Measurements from ENCODE around the gene ANKMY1. TPM values are rescaled to one million over a fixed set of nuclear protein-coding genes. Genes with fewer than 3 reads are reported as not detected.

Gene ANKMY1
- total RNA-seq, 2 experiments from 2014 or later: 13.3 to 15.9 TPM

- Mint-ChIP-seq H3K9me3 (no peaks in the 10 kb centered on the region), H3K4me3 (peak overlapping the region; percentile 68), H3K36me3 (no peaks in the 10 kb centered on the region), H3K27me3 (peaks cover 61% of the 10 kb centered on the region), H3K4me1 (peaks cover 9% of the 10 kb centered on the region), H3K27ac (no peak overlapping the region)
- peak; percentile 2 for DNase-seq
Observed at GRCh38 chr2:240453461-240454105, 104.2 kb downstream of the ANKMY1 start.

DNA sequence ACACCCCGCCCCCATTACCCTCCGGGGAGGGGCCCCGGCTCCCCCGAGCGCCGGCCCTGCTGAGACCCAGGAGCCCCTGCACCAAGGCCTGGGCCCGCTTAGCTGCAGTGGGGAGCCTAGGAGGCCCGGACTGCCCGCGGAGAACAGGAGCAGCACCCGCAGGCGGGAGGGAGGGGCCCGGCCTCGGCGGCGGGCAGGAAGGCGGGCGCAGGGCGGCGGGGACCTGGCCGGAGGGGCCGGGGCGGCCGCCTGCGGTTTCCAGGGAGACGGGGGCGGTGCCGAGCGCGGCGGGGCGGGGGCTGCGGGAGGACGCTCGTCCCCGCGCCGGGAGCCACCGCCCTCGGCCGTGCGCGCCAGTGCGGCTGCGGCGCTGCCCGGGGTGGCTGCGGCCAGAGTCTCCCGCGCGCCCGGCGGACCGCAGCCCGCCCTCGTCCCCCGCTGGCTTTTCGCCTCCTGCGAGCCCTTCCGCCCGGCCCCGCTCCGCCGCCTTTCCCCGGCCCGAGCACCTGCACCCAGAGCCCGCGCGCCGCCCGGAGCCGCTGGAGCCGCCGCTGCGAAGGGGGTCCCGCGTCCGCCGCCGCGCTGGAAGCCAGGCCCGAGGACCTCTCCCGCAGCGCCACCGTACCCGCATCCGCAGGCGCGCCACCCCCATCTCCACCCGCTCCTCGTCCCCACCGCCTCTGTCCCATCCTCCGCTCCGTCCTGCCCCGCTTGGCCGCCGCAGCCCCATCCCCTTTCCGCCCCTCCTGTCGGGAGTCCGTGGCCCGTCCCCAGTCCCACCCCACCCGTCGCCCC lies 105.1 kb downstream of the ANKMY1 start:
- DNase-seq: peak; percentile 28
- Mint-ChIP-seq H3K9me3 (no peaks in the 10 kb centered on the region), H3K4me3 (no peak overlapping the region), H3K4me1 (peaks cover 9% of the 10 kb centered on the region), H3K36me3 (no peaks in the 10 kb centered on the region), H3K27me3 (peaks cover 61% of the 10 kb centered on the region), H3K27ac (no peak overlapping the region)

DNA sequence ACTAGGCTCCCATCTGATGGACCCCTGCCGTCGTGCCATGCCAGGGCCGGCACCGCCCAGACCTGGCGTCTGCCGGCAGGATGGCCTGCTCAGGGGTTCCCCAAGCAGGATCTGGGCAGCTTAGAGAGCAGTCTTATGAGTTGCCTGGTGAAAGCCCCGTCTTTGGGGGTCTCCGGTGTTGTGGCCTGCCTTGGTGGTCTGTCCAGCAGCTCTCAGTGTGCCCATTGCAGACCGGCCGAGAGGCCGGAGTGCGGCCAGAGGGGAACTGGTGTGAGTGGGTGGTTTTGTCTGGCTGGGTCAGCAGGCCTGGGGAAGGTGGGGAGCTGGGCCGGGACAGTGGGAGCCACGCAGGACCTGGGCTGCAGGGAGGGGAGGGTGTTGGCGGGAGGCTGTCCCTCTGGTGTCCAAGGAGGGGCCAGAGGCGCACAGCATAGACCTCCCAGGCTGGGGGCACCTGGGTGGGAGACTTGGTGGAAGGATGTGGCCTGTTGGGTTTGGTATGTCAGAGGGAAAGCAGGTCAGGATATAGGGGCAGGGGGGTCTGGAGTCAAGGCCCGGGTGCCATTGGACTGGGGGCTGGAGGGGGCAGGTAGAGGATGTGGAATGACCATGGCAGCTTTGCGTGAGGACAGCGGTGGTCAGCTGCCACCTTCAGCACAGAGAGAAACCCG lies 105.9 kb downstream of the ANKMY1 start:
- no peaks in the 10 kb centered on the region for H3K9me3 Mint-ChIP-seq
- H3K4me3 Mint-ChIP-seq: peak overlapping the region; percentile 14
- peaks cover 9% of the 10 kb centered on the region for H3K4me1 Mint-ChIP-seq
- H3K36me3 Mint-ChIP-seq: no peaks in the 10 kb centered on the region
- no peak for DNase-seq
- peaks cover 61% of the 10 kb centered on the region for H3K27me3 Mint-ChIP-seq
- no peak overlapping the region for H3K27ac Mint-ChIP-seq

- Mint-ChIP-seq H3K4me3 (no peak overlapping the region), H3K36me3 (no peaks in the 10 kb centered on the region), H3K27me3 (peaks cover 56% of the 10 kb centered on the region), H3K9me3 (no peaks in the 10 kb centered on the region), H3K27ac (no peak overlapping the region), H3K4me1 (peaks cover 9% of the 10 kb centered on the region)
- DNase-seq: no peak
Observed at GRCh38 chr2:240451108-240451611, 106.6 kb downstream of the ANKMY1 start.

DNA sequence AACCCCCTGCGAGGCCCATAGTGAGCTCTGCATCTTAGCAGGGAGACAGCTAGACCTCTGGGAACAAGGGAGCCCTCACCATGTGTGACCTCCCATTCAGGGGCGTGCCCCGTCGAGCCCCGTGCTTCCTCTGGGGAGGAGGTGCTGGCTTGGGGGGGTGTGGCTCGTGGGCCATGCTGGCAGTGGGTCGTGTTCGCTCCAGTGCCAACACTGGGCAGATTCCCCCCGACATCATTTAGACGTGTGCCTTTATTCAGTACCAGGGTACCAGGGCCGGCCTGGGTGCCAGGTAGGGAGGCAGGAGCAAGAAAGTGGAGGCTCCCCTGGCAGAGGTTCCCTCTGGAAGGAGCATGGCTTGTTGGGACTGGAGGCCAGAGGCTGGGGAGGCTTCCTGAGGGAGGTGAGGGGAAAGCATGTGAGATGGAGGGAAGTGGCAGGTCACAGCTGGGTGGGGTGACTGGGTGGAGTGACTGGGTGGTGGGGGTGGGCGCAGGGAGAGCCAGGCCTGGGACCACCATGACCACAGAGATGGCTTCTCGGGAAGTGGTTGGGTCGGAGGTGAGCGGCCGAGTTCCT lies 107.2 kb downstream of the ANKMY1 start:
- Mint-ChIP-seq H3K27me3 (peaks cover 56% of the 10 kb centered on the region), H3K4me3 (no peak overlapping the region)

GRCh38 chr2:240449764-240450531 lies 107.8 kb downstream of the ANKMY1 start:
- DNase-seq: no peak
- no peak overlapping the region for H3K27ac Mint-ChIP-seq
- H3K9me3 Mint-ChIP-seq: no peaks in the 10 kb centered on the region
- no peaks in the 10 kb centered on the region for H3K36me3 Mint-ChIP-seq
- H3K4me1 Mint-ChIP-seq: peaks cover 8% of the 10 kb centered on the region
- H3K27me3 Mint-ChIP-seq: peaks cover 49% of the 10 kb centered on the region
- H3K4me3 Mint-ChIP-seq: no peak overlapping the region

More for the DNA sequence above, 107.2 kb downstream of the ANKMY1 start:
- H3K36me3 Mint-ChIP-seq: no peaks in the 10 kb centered on the region
- no peak for DNase-seq
- H3K9me3 Mint-ChIP-seq: no peaks in the 10 kb centered on the region
- H3K27ac Mint-ChIP-seq: no peak overlapping the region
- H3K4me1 Mint-ChIP-seq: peaks cover 9% of the 10 kb centered on the region

DNA sequence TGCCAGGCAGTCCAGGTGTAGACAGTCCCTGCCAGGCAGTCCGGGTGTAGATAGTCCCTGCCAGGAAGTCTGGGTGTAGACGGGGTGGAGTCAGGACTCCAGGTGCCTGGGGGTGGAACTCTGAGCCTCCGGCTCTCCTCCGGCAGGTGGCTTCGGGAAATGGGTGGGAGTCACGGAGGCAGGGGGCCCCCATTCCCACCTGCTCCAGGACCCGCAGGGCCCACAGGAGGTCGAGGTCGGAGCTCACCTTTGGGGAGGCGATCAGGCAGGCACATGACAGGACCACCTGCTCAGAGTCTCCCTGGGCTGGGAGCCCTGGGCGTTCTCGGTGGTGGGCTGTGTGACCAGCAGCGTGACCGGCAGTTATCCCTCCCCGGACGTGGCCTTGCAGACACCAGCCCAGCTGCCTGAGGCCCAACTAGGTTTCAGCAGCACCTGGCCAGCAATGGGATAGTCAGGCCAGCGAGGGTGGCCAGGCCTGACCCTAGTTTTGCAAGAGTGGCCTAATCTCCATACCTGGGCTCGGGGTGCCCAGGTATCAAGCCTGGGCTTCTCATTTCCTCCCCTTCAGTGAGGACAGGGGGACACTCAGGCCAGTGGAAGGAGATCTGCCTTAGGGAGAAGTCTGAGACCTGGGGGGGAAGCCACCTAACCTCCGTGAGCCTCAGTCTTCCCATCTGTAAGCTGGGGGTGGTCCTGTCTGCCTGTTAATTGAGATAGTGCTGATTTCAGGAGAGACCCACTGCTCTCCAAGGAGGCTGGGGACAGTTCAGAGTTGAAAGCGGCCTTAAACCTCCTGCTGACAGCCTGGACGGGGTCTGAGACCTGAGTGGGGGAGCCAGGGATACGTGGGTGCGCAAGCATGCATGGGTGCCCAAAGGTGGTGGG lies 109.2 kb downstream of the ANKMY1 start:
- peaks cover 2% of the 10 kb centered on the region for H3K4me1 Mint-ChIP-seq
- peaks cover 36% of the 10 kb centered on the region for H3K27me3 Mint-ChIP-seq
- H3K27ac Mint-ChIP-seq: no peak overlapping the region
- no peak for DNase-seq
- H3K36me3 Mint-ChIP-seq: no peaks in the 10 kb centered on the region
- H3K4me3 Mint-ChIP-seq: no peak overlapping the region
- no peaks in the 10 kb centered on the region for H3K9me3 Mint-ChIP-seq

- Mint-ChIP-seq H3K4me3 (no peak overlapping the region), H3K27ac (no peak overlapping the region), H3K36me3 (no peaks in the 10 kb centered on the region), H3K4me1 (peaks cover 2% of the 10 kb centered on the region), H3K9me3 (no peaks in the 10 kb centered on the region), H3K27me3 (peaks cover 34% of the 10 kb centered on the region)
- no peak for DNase-seq
Observed at GRCh38 chr2:240447934-240448333, 109.9 kb downstream of the ANKMY1 start.

DNA sequence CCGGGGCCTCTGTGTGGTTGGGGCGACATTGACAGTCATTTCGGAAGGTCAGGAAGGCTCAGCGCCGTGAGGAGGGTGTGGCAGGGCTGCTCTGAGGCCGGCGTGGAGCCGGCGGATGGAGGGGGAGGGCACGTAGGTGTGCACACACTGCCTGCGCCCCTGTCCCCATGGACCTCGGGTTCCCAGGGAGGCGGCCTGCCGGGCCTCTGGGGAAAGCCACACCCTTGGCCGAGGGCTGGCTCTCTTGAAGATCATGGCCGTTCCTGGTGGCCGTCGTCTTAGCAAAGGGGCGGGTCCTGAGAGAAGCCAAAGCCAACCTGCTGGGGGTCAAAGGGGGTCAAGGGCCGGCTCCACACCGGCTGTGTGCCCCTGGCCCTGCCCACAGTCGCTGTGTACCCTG lies 110.5 kb downstream of the ANKMY1 start:
- Mint-ChIP-seq H3K27ac (no peak overlapping the region), H3K4me1 (peaks cover 2% of the 10 kb centered on the region), H3K36me3 (no peaks in the 10 kb centered on the region), H3K9me3 (no peaks in the 10 kb centered on the region), H3K4me3 (no peak overlapping the region), H3K27me3 (peaks cover 32% of the 10 kb centered on the region)
- DNase-seq: no peak

- H3K4me3 Mint-ChIP-seq: no peak overlapping the region
- no peaks in the 10 kb centered on the region for H3K9me3 Mint-ChIP-seq
- no peaks in the 10 kb centered on the region for H3K4me1 Mint-ChIP-seq
- no peaks in the 10 kb centered on the region for H3K36me3 Mint-ChIP-seq
- no peak for DNase-seq
- H3K27ac Mint-ChIP-seq: no peak overlapping the region
- H3K27me3 Mint-ChIP-seq: peaks cover 26% of the 10 kb centered on the region
Observed at GRCh38 chr2:240446664-240447175, 111.1 kb downstream of the ANKMY1 start.

DNA sequence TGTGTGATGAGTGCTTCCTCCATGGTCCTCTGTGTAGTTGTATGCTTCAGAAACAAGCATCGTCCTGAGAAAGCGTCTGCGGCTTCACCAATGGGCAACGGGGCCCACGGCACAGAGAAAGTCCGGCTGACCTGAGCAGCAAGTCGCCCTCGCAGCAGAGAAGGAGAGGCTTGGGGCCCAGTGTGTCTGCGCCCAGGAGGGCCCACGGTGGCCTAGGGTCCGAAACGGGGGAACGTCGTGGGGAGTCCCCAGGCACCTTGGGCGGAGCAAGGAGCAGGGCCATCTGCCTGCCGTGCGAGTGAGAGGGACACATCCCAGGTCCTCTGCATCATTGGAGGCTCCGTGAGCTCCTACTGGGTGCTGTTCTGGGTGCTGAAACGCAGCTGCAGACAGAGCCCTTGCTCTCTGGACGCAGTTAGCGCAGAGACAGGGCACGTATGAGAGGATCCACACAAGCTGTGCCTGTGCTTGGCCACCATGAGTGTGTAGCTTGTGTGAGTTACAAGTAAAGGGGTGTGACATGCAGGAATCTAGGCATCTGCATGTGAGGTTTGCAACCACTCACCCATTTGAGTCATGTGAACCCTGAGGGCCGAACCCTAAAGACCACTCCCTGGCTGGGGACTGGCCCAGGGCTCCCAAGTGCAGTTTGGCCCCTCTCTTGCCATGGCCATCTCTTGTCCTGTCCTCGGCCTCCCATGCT lies 111.7 kb downstream of the ANKMY1 start:
- Mint-ChIP-seq H3K36me3 (no peaks in the 10 kb centered on the region), H3K4me3 (no peak overlapping the region), H3K9me3 (no peaks in the 10 kb centered on the region), H3K27me3 (peaks cover 20% of the 10 kb centered on the region), H3K4me1 (no peaks in the 10 kb centered on the region), H3K27ac (no peak overlapping the region)
- no peak for DNase-seq

DNA sequence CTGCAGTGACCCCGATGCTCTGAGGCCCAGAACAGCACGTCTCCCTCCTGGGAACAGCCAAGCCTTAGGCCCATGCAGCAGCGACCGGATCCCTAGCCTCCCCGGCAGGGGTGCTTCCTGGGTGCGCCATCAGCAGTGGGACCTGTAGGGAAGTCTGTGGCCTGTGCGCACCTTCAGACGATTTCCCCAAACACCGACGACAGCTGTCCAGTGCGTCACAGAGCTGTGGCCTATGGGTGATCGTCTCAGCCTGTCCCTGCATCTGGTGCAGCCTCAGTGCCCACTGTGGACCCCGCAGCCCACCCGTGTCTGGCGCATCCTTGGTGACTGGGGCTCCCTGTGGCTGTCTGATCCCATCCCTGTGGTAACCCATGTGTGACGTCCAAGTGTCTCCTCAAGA lies 113.3 kb downstream of the ANKMY1 start:
- Mint-ChIP-seq H3K27ac (no peak overlapping the region), H3K36me3 (no peaks in the 10 kb centered on the region), H3K27me3 (peaks cover 4% of the 10 kb centered on the region), H3K4me1 (no peaks in the 10 kb centered on the region), H3K9me3 (no peaks in the 10 kb centered on the region), H3K4me3 (no peak overlapping the region)
- no peak for DNase-seq

- Mint-ChIP-seq H3K27me3 (peaks cover 3% of the 10 kb centered on the region), H3K27ac (no peak overlapping the region), H3K4me3 (no peak overlapping the region), H3K36me3 (no peaks in the 10 kb centered on the region), H3K4me1 (no peaks in the 10 kb centered on the region), H3K9me3 (no peaks in the 10 kb centered on the region)
- DNase-seq: no peak
Observed at GRCh38 chr2:240443891-240444301, 113.9 kb downstream of the ANKMY1 start.

Measured in activated naive CD8-positive, alpha-beta T cell treated with anti-CD3 and anti-CD28 coated beads for 36 hours (primary cell).